Ovary (tissue), 9 donors: ENCODE data around the gene CRY1. TPM values are rescaled to one million over a fixed set of nuclear protein-coding genes. Genes with fewer than 3 reads are reported as not detected.

Experiments
- DNase-seq, 5 donors: peaks; one replicate each; pipeline ENCODE4 v3.0.0-alpha.2; 2019 to 2020
- H3K27ac ChIP-seq, 2 donors: fragments of 200-600 bp; one replicate each; pipeline versions ENCODE4 v1.5.1 to v1.8.0; 2019 to 2022
- H3K27me3 ChIP-seq: fragments of 200-600 bp; one replicate; pipeline ENCODE4 v1.8.0; 2022
- H3K36me3 ChIP-seq: fragments of 200-600 bp; sonication (generic); one replicate; pipeline ENCODE4 v1.5.1; 2019
- H3K4me1 ChIP-seq: one replicate; pipeline ENCODE4 v1.8.1; 2013; ENCODE audit warnings: mild to moderate bottlenecking, moderate library complexity; ENCODE audit not compliant: insufficient read depth
- H3K4me3 ChIP-seq: fragments of 200-600 bp; sonication (generic); one replicate; pipeline ENCODE4 v1.5.1; 2017
- H3K9me3 ChIP-seq, 2 donors: fragments of 200-600 bp in 1 of 2; sonication (generic) in 1 of 2; one replicate each; pipeline versions ENCODE4 v1.5.1 to v1.8.1; 2013 to 2019; ENCODE audit warnings: mild to moderate bottlenecking in 1 of 2, moderate library complexity in 1 of 2
- EP300 ChIP-seq: sonication (generic); formaldehyde crosslinking; IDR thresholded peaks from one replicate; pipeline ENCODE4 v1.6.1; 2017; ENCODE audit warnings: antibody characterized with exemption
- POLR2A ChIP-seq: fragments of 450-650 bp; IDR thresholded peaks from one replicate; pipeline ENCODE4 v1.6.1; 2017; ENCODE audit warnings: antibody characterized with exemption, mild to moderate bottlenecking, moderate library complexity
- WGBS, 3 donors: extraction: QIAGEN DNeasy Blood & Tissue Kit in 1 of 3; methylation state at CpG; one replicate each; pipeline versions ENCODE4 v1.1.5 to v1.1.7; 2013 to 2017; 5-methylcytosine and 5-hydroxymethylcytosine counted together
- intact Hi-C, 4 donors: fragments of 100-400 bp; cut with DNase I; formaldehyde crosslinking; loops; one replicate each; pipeline versions ENCODE4 v1.11.0 to v1.15.1; 2022 to 2023
- polyA plus RNA-seq, 2 donors: library from polyadenylated mRNA; stranded (reverse); fragments of 200-250 nt in 1 of 2; fragments of 350-450 nt in 1 of 2; fragmentation: Illumina TruSeq in 1 of 2; extraction: RNeasy Lipid Tissue Mini Kit (QIAGEN cat#74804) in 1 of 2; gene quantifications; one replicate each; pipeline ENCODE4 v1.2.3, GENCODE V29; 2013 to 2014
- total RNA-seq, 7 donors: library from RNA; depleted of rRNA in 2 of 7; stranded (reverse); fragments of >200 nt in 2 of 7; fragmentation: NEBNext Ultra II Directional in 3 of 7; extraction: Animal tissue kit (Norgen Biotek cat#: 25700) in 3 of 7; gene quantifications; one replicate each; pipeline versions ENCODE4 v1.1.0 to v1.2.4, GENCODE V29; 2016 to 2023
- TF ChIP-seq, protein P1 (sequence below), 3 donors: fragments of 450-650 bp in 2 of 3; fragments of 200-600 bp in 1 of 3; IDR thresholded peaks; one replicate each; pipeline versions ENCODE4 v1.5.1 to v1.8.0; 2016 to 2022; ENCODE audit warnings: antibody characterized with exemption in 3 of 3, mild to moderate bottlenecking in 1 of 3
- donor health status: DM: no; HTN: no; CAD: no; lungs with moderate emphysema.
- donor health status: DM: no; HTN: no; CAD: no.
- donor health status: Bipolar disorder and iron deficiency.
- donor health status: DM: yes; HTN: yes; CAD: no.
- donor health status: DM: no; HTN: no; CAD: no.
- donor health status: DM: yes; HTN: yes; CAD: no.

The CRY1 gene
- total and polyA plus RNA-seq, 9 donors = 8.3 to 49.1 (median 14.5) TPM

DNA sequence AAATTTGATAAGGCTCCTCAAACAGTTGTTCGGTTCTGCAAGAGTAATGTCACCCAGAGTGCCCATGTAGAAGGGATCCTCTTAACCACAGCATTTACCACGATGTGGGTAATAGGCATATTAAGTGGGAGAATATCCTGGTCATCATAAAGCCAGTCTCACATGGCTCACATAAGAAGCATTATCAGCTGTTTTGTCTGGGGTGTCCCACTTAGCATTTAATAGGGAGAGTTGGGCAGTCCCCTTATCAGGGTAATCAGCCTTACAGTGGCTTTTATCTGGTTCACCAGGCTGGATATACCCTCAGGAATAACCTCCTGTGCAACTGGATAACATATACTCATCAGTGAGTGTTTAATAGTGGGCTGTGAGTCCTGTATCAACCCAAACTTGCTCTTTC lies 150.6 kb downstream of the CRY1 start:
- no peaks in the 10 kb centered on the region for H3K4me1 ChIP-seq
- no peaks in the 10 kb centered on the region for H3K27me3 ChIP-seq
- no peak overlapping the region for H3K27ac ChIP-seq
- intact Hi-C loops = no loop called here
- DNase-seq = no peak
- no peak overlapping the region for H3K4me3 ChIP-seq
- H3K9me3 ChIP-seq = no peaks in the 10 kb centered on the region
- no peak for TF ChIP-seq EP300
- TF ChIP-seq, protein P1, sequence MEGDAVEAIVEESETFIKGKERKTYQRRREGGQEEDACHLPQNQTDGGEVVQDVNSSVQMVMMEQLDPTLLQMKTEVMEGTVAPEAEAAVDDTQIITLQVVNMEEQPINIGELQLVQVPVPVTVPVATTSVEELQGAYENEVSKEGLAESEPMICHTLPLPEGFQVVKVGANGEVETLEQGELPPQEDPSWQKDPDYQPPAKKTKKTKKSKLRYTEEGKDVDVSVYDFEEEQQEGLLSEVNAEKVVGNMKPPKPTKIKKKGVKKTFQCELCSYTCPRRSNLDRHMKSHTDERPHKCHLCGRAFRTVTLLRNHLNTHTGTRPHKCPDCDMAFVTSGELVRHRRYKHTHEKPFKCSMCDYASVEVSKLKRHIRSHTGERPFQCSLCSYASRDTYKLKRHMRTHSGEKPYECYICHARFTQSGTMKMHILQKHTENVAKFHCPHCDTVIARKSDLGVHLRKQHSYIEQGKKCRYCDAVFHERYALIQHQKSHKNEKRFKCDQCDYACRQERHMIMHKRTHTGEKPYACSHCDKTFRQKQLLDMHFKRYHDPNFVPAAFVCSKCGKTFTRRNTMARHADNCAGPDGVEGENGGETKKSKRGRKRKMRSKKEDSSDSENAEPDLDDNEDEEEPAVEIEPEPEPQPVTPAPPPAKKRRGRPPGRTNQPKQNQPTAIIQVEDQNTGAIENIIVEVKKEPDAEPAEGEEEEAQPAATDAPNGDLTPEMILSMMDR (IDR thresholded peaks at IDR 0.05) = no peak
- TF ChIP-seq POLR2A = no peak
- H3K36me3 ChIP-seq = no peaks in the 10 kb centered on the region
- WGBS, 3 donors = 87 to 89% (median 87%) methylated on average over 2 of the region's 2 CpGs

DNA sequence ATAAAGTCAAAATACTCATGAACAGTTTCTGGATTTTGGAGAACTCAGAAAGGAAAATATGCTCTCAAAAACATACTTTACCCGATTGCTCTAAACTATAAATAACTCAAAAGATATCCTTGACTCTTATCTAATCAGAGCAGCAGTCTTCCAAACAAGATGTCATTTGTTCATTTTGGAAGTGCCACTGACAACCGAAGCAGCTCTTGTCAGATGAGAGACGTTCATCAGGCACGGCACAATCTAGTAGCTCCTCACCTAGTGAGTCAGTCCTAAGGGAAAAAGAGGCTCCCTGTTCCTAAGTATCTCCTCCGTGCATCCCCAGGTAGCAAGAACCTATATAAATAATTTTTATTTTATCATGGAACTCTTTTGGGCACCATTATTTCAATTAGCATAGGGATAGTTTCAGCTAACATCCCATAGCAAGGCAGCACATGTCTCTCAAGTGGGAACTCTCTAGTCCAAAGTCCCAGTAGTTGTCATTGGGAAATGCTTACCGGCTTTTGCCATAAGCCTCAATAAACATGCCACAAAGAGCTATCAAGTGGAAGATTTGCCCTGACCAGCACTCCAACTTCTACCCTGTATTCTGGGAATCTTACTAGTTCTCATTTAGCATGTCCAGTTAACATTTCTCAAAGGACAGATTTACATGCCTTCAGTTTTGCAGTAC lies 151.7 kb downstream of the CRY1 start:
- Histone ChIP-seq H3K36me3 (no peaks in the 10 kb centered on the region), H3K27me3 (no peaks in the 10 kb centered on the region), H3K27ac (no peak overlapping the region), H3K4me1 (no peaks in the 10 kb centered on the region), H3K9me3 (no peaks in the 10 kb centered on the region), H3K4me3 (no peak overlapping the region)
- intact Hi-C loops = no loop called here
- TF ChIP-seq, protein P1 (IDR thresholded peaks at IDR 0.05) = no peak
- TF ChIP-seq EP300 = no peak
- TF ChIP-seq POLR2A = no peak
- DNase-seq = no peak
- 53 to 68% (median 57%) methylated on average over 6 of the region's 6 CpGs for WGBS, 3 donors

Other genes with a start within 250 kb of the CRY1 start
- gene TMEM263, start 137.6 kb downstream of the CRY1 start, total RNA-seq = 10 to 100 TPM; 37.8 to 55.7 (median 49.7) TPM
- 10 to 100 TPM; 17.2 to 28.8 TPM for gene TMEM263, start 137.6 kb downstream of the CRY1 start, polyA plus RNA-seq
- gene MTERF2, start 106.4 kb downstream of the CRY1 start, total RNA-seq = 10 to 100 TPM; 11.7 to 21.9 (median 15.3) TPM
- 10 to 100 TPM; 14.0 to 16.5 TPM for gene MTERF2, start 106.4 kb downstream of the CRY1 start, polyA plus RNA-seq